Spinal cord (tissue), 10 donors: ENCODE results near the gene ASCC3. TPM values are rescaled to one million over a fixed set of nuclear protein-coding genes. Genes with fewer than 3 reads are reported as not detected.

Experiments used
- DNase-seq, 6 donors: peaks; one replicate each; pipeline versions ENCODE4 v3.0.0 to v3.0.0-alpha.2; 2013 to 2015; ENCODE audit warnings: low spot score in 6 of 6, low read depth in 4 of 6
- H3K27ac ChIP-seq: one replicate; pipeline ENCODE4 v1.5.1; 2013; ENCODE audit warnings: low read depth, low read length, control low read depth
- H3K27me3 ChIP-seq: one replicate; pipeline ENCODE4 v1.6.1; 2013; ENCODE audit warnings: low read length; ENCODE audit not compliant: control insufficient read depth, insufficient read depth
- H3K36me3 ChIP-seq: one replicate; pipeline ENCODE4 v1.6.1; 2013; ENCODE audit warnings: low read length; ENCODE audit not compliant: control insufficient read depth, insufficient read depth
- H3K4me1 ChIP-seq: one replicate; pipeline ENCODE4 v1.6.1; 2013; ENCODE audit warnings: low read length; ENCODE audit not compliant: control insufficient read depth, insufficient read depth
- H3K4me3 ChIP-seq: one replicate; pipeline ENCODE4 v1.5.1; 2013; ENCODE audit warnings: low read depth, low read length, control low read depth
- H3K9me3 ChIP-seq: one replicate; pipeline ENCODE4 v1.6.1; 2013; ENCODE audit warnings: low read length; ENCODE audit not compliant: control insufficient read depth, insufficient read depth
- WGBS: methylation state at CpG from one replicate; pipeline ENCODE4 v1.1.5; 2013; ENCODE audit warnings: missing lambda C conversion rate; ENCODE audit not compliant: insufficient coverage; 5-methylcytosine and 5-hydroxymethylcytosine counted together
- polyA plus RNA-seq, 2 donors: library from polyadenylated mRNA; unstranded; fragments of 120-200 nt; gene quantifications; one replicate each; pipeline ENCODE4 v1.2.1, GENCODE V29; 2013; ENCODE audit not compliant: insufficient read length in 2 of 2
- total RNA-seq, 2 donors: library from RNA; depleted of rRNA in 1 of 2; stranded (reverse); fragments of 120-200 nt in 1 of 2; fragments of >200 nt in 1 of 2; gene quantifications; one replicate each; pipeline versions ENCODE4 v1.2.3 to v1.2.4, GENCODE V29; 2013 to 2014
- donor health status: healthy.

Gene ASCC3
- total and polyA plus RNA-seq, 4 donors = 19.7 to 53.3 (median 28.8) TPM

GRCh38 chr6:100595456-100595855 is 285.7 kb downstream of the ASCC3 start:
- H3K4me3 ChIP-seq = no peak overlapping the region
- H3K4me1 ChIP-seq = no peaks in the 10 kb centered on the region
- H3K27me3 ChIP-seq = no peaks in the 10 kb centered on the region
- no peaks in the 10 kb centered on the region for H3K9me3 ChIP-seq
- no peaks in the 10 kb centered on the region for H3K36me3 ChIP-seq
- no peak overlapping the region for H3K27ac ChIP-seq
- no peak for DNase-seq

DNA sequence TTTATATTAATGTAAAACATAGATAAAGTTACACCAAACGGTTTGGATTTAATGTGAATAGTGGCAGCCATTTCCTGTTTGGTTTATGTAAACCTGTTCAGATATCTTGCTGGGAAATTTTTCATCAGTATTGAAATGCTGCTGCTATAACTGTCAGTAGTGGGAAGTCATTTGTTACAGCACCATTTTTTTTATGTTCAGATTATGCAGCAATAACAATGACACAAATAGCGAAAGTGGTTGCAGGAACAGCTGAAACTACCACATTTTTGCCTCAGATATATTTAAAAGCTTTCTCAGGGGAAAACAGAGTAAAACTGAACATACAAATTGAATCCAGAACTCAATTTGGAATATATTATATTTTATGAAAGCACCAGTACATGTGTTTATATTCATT is 287.6 kb downstream of the ASCC3 start:
- no CpG with 5 or more reads among the region's 2 CpGs for WGBS
- no peaks in the 10 kb centered on the region for H3K4me1 ChIP-seq

DNA sequence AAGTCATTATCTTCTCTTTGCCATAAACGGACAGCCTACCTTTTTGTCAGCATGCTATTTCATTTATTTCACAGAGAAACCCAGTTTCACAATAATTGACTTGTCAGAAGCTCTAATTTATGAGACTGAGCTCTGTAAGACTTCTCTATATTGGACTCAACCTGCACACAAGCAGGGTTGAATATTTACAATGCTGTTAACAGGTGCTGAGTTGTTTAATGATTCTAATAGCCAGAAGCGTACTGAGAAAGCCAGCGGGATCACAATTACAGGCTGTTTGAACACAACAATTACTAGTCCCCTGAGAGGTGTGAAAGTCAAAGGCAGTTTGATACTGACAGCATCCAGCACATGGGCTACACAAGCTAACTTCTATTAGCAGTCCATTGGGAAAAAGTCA is 288.2 kb downstream of the ASCC3 start:
- H3K27me3 ChIP-seq = no peaks in the 10 kb centered on the region
- no peaks in the 10 kb centered on the region for H3K4me1 ChIP-seq
- no peak overlapping the region for H3K4me3 ChIP-seq
- DNase-seq = peak in 4 of 6 donors; percentile 13 to 89 (median 17)
- no CpG with 5 or more reads among the region's 3 CpGs for WGBS
- no peaks in the 10 kb centered on the region for H3K36me3 ChIP-seq
- no peaks in the 10 kb centered on the region for H3K9me3 ChIP-seq
- H3K27ac ChIP-seq = no peak overlapping the region

More for the DNA sequence above, 287.6 kb downstream of the ASCC3 start:
- no peaks in the 10 kb centered on the region for H3K9me3 ChIP-seq
- H3K4me3 ChIP-seq = no peak overlapping the region
- H3K27me3 ChIP-seq = no peaks in the 10 kb centered on the region
- no peak overlapping the region for H3K27ac ChIP-seq
- DNase-seq = peak in 1 of 6 donors; percentile 43
- no peaks in the 10 kb centered on the region for H3K36me3 ChIP-seq

GRCh38 chr6:100577425-100577824 is 303.7 kb downstream of the ASCC3 start:
- no peaks in the 10 kb centered on the region for H3K27me3 ChIP-seq
- WGBS = 78% methylated on average over 1 of the region's 4 CpGs
- H3K36me3 ChIP-seq = no peaks in the 10 kb centered on the region
- no peaks in the 10 kb centered on the region for H3K4me1 ChIP-seq
- H3K4me3 ChIP-seq = no peak overlapping the region
- H3K27ac ChIP-seq = no peak overlapping the region
- no peak for DNase-seq
- peaks cover 2% of the 10 kb centered on the region for H3K9me3 ChIP-seq

DNA sequence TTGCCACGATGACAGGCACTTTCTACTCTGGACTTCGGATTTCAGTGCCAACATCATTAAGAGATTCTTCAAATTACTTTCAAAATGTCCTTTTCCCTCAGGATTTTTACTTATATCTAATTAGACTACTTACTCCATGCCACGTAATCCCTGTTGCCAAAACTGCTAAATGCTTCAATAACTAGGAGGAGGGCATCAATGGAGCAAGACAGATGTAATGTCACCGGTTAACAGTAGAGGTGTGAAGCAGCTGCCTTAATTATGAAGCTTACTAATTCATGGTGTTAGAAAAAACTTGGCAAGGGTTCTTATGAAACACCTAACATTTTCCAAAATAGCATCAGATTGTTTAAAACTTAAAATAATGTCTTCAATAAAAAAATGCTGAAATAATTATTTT is 305.2 kb downstream of the ASCC3 start:
- 88% methylated on average over 1 of the region's 4 CpGs for WGBS
- Histone ChIP-seq H3K36me3 (no peaks in the 10 kb centered on the region), H3K27me3 (no peaks in the 10 kb centered on the region), H3K9me3 (peaks cover 2% of the 10 kb centered on the region), H3K4me1 (no peaks in the 10 kb centered on the region), H3K4me3 (no peak overlapping the region), H3K27ac (no peak overlapping the region)
- DNase-seq = peak in 1 of 6 donors; percentile 37

GRCh38 chr6:100574836-100575235 is 306.3 kb downstream of the ASCC3 start:
- Histone ChIP-seq H3K4me1 (no peaks in the 10 kb centered on the region), H3K27me3 (no peaks in the 10 kb centered on the region), H3K27ac (no peak overlapping the region), H3K4me3 (no peak overlapping the region), H3K36me3 (no peaks in the 10 kb centered on the region), H3K9me3 (peaks cover 2% of the 10 kb centered on the region)
- DNase-seq = peak in 1 of 6 donors; percentile 5
- WGBS = no CpG with 5 or more reads among the region's 2 CpGs

DNA sequence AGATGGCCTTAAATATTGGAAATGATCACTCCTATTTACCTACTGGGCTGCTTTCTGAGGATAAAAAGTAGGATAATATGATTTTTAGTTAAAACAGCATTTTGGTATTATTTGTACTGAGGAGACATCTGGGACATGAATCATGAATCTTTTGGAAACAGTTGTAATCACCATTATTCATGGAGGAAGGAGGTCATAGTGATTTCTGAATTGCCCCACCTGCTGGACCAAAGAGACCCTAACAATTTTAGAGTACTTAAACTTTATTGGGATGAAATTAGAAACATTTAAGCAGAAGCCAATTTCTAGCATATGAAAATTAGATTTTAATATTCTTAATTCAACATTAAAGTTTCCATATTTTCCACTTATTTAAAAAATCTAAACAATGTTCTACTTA is 308.0 kb downstream of the ASCC3 start:
- no peaks in the 10 kb centered on the region for H3K4me1 ChIP-seq
- DNase-seq = no peak
- H3K9me3 ChIP-seq = no peaks in the 10 kb centered on the region
- no peaks in the 10 kb centered on the region for H3K36me3 ChIP-seq
- no peak overlapping the region for H3K27ac ChIP-seq
- no peak overlapping the region for H3K4me3 ChIP-seq
- no peaks in the 10 kb centered on the region for H3K27me3 ChIP-seq

- Histone ChIP-seq H3K27ac (no peak overlapping the region), H3K4me1 (no peaks in the 10 kb centered on the region), H3K4me3 (no peak overlapping the region), H3K27me3 (no peaks in the 10 kb centered on the region), H3K36me3 (no peaks in the 10 kb centered on the region), H3K9me3 (no peaks in the 10 kb centered on the region)
- no peak for DNase-seq
- 100% methylated on average over 3 of the region's 5 CpGs for WGBS
These were observed 312.9 kb downstream of the ASCC3 start for GRCh38 chr6:100568255-100568654.

DNA sequence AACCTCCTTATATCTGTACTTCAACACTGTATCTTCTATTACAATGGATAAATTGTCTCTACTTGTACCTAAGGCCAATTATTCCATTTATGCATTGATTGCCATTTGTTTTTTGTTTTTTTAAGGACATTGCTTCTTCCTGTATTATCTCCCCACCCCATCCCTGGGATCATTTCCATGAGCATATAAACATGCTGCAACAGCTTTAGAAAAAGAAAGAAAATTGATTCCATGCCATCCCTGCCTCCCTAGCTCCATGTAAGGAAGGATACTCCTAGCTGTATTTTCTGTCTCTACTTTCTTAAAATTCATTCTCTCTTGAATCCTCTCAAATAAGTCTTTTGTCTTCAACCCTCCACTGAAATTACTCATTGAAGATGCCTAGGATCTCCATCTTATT is 314.6 kb downstream of the ASCC3 start:
- no peaks in the 10 kb centered on the region for H3K9me3 ChIP-seq
- no peak overlapping the region for H3K4me3 ChIP-seq
- H3K36me3 ChIP-seq = no peaks in the 10 kb centered on the region
- DNase-seq = no peak
- no peak overlapping the region for H3K27ac ChIP-seq
- H3K4me1 ChIP-seq = no peaks in the 10 kb centered on the region
- H3K27me3 ChIP-seq = no peaks in the 10 kb centered on the region

- H3K4me1 ChIP-seq = no peaks in the 10 kb centered on the region
- no peaks in the 10 kb centered on the region for H3K9me3 ChIP-seq
- no peak overlapping the region for H3K27ac ChIP-seq
- no peaks in the 10 kb centered on the region for H3K27me3 ChIP-seq
- 80% methylated on average over 2 of the region's 4 CpGs for WGBS
- DNase-seq = no peak
- H3K4me3 ChIP-seq = no peak overlapping the region
- no peaks in the 10 kb centered on the region for H3K36me3 ChIP-seq
These were observed 315.6 kb downstream of the ASCC3 start for GRCh38 chr6:100565439-100566104.
